K562 (cell line): Measurements from ENCODE around the gene NOTCH1. TPM values are rescaled to one million over a fixed set of nuclear protein-coding genes. Genes with fewer than 3 reads are reported as not detected.

ENCODE experiments used
- ATAC-seq: fragments of 200-7000 bp; cut with Tn5 transposase; 3 replicates; pipeline ENCODE4 v1.9.1; 2020; ENCODE audit warnings: moderate library complexity
- BruUV-seq: library from RNA; stranded (reverse); fragments of 400-500 nt; replicated peaks from 2 replicates; lab custom pipeline; 2021; lab: Mats Ljungman, UMichigan
- CTCF ChIA-PET: fragments of 300-600 bp; formaldehyde crosslinking; extraction: SDS; loops from one replicate; lab custom pipeline; 2021; ENCODE audit warnings: low intra/inter-chr PET ratio; lab: Yijun Ruan, JAX
- POLR2A ChIA-PET: fragments of 300-600, 350-650 bp; sonication (Branson Sonifier 250); formaldehyde crosslinking; extraction: SDS; loops from one replicate; lab custom pipeline; 2021; ENCODE audit warnings: antibody characterized with exemption, inconsistent platforms; lab: Yijun Ruan, JAX
- DNase-seq, 4 experiments: peaks; one replicate each; pipeline versions ENCODE4 v3.0.0 to v3.0.0-alpha.2; 2011 to 2018; ENCODE audit warnings: low spot score in 3 of 4, mixed read lengths in 3 of 4; ENCODE audit errors: extremely low read depth in 1 of 4
- FAIRE-seq: peaks from 2 replicates; lab custom pipeline; 2011; peaks lifted over from hg19 to GRCh38; lab: Jason Lieb, UNC
- H2AFZ ChIP-seq: 2 replicates; pipeline ENCODE4 v1.6.0; 2011; ENCODE audit warnings: low read depth, low read length, control low read depth, inconsistent platforms
- H3K27ac ChIP-seq: fragments of 200-600 bp; 3 replicates; pipeline ENCODE4 v1.8.0; 2011; ENCODE audit warnings: low read depth, mild to moderate bottlenecking, control low read depth, inconsistent platforms, low read length, moderate library complexity, mixed read lengths; ENCODE audit errors: extremely low read depth
- H3K27me3 ChIP-seq, 2 experiments: fragments of 300-600 bp in 1 of 2; 2 replicates in 1 of 2; 3 replicates in 1 of 2; pipeline versions ENCODE4 v1.6.0 to v1.8.0; 2011; ENCODE audit warnings: inconsistent platforms in 2 of 2, low read length in 2 of 2, mild to moderate bottlenecking in 1 of 2, mixed read lengths in 1 of 2, moderate library complexity in 1 of 2; ENCODE audit not compliant: control insufficient read depth in 2 of 2, insufficient read depth in 2 of 2
- H3K36me3 ChIP-seq: fragments of 300-600 bp; 3 replicates; pipeline ENCODE4 v1.8.0; 2011; ENCODE audit warnings: mild to moderate bottlenecking, low read length, inconsistent platforms; ENCODE audit not compliant: control insufficient read depth, insufficient read depth
- H3K4me1 ChIP-seq, 2 experiments: fragments of 200-600 bp in 1 of 2; replicated peaks in 1 of 2; 2 replicates in 1 of 2; 3 replicates in 1 of 2; pipeline versions ENCODE4 v1.5.1 to v1.8.0; 2011; ENCODE audit warnings: inconsistent platforms in 2 of 2, low read length in 2 of 2, mild to moderate bottlenecking in 1 of 2, mixed read lengths in 1 of 2, moderate library complexity in 1 of 2; ENCODE audit not compliant: control insufficient read depth in 2 of 2, insufficient read depth in 2 of 2
- H3K4me2 ChIP-seq: 2 replicates; pipeline ENCODE4 v1.6.1; 2011; ENCODE audit warnings: low read length, control low read depth, inconsistent platforms, mixed read lengths; ENCODE audit not compliant: insufficient read depth
- H3K4me3 ChIP-seq: fragments of 200-600 bp; sonication (generic), shearing (Covaris generic); 2 replicates; pipeline ENCODE4 v1.5.1; 2016; ENCODE audit warnings: control low read depth, inconsistent platforms
- H3K79me2 ChIP-seq: fragments of 200-600 bp; 3 replicates; pipeline ENCODE4 v1.8.0; 2011; ENCODE audit warnings: low read length, inconsistent platforms; ENCODE audit not compliant: control insufficient read depth, insufficient read depth
- H3K9ac ChIP-seq, 2 experiments: 2 replicates each; pipeline versions ENCODE4 v1.6.0 to v1.6.1; 2011; ENCODE audit warnings: low read depth in 2 of 2, low read length in 2 of 2, control low read depth in 1 of 2, inconsistent platforms in 1 of 2, mild to moderate bottlenecking in 1 of 2, mixed read lengths in 1 of 2; ENCODE audit not compliant: insufficient read depth in 1 of 2
- H3K9me1 ChIP-seq: one replicate; pipeline ENCODE4 v1.6.0; 2011; ENCODE audit warnings: inconsistent platforms, mild to moderate bottlenecking, low read length, moderate library complexity; ENCODE audit not compliant: control insufficient read depth, insufficient read depth
- H3K9me3 ChIP-seq: replicated peaks from 2 replicates; pipeline ENCODE4 v1.5.1; 2011; ENCODE audit warnings: low read depth, low read length, inconsistent platforms; ENCODE audit not compliant: control insufficient read depth, insufficient read depth
- H4K20me1 ChIP-seq: replicated peaks from 2 replicates; pipeline ENCODE4 v1.6.1; 2011; ENCODE audit warnings: low read length, inconsistent platforms, mixed read lengths; ENCODE audit not compliant: control insufficient read depth, insufficient read depth
- KDM1A ChIP-seq, 2 experiments: fragments of 450-650 bp; IDR thresholded peaks; 2 replicates each; pipeline ENCODE4 v1.6.1; 2016; ENCODE audit warnings: mild to moderate bottlenecking in 2 of 2
- PML ChIP-seq: IDR thresholded peaks from 2 replicates; pipeline ENCODE4 v1.6.1; 2012; ENCODE audit warnings: low read length, inconsistent platforms
- POLR3G ChIP-seq: IDR thresholded peaks from 2 replicates; pipeline ENCODE4 v1.6.1; 2011; ENCODE audit not compliant: insufficient read length, insufficient replicate concordance; ENCODE audit errors: extremely low read depth
- SFPQ ChIP-seq: fragments of 200-400 bp; formaldehyde crosslinking; IDR thresholded peaks from 2 replicates; pipeline ENCODE4 v1.6.1; 2017; ENCODE audit warnings: mild to moderate bottlenecking, low read depth, low read length, moderate library complexity
- ZNF224 ChIP-seq: sonication (generic); formaldehyde crosslinking; IDR thresholded peaks from 2 replicates; pipeline ENCODE4 v1.8.0; 2022; ENCODE audit warnings: mild to moderate bottlenecking, missing genetic modification reagents
- WGBS: fragments of 100-300 bp; shearing (Covaris generic); methylation state at CpG from one replicate; pipeline ENCODE4 v1.1.6; 2016; ENCODE audit warnings: low coverage, mixed read lengths; ENCODE audit not compliant: insufficient coverage; ENCODE audit errors: missing lambda C conversion rate; 5-methylcytosine and 5-hydroxymethylcytosine counted together
- in situ Hi-C: fragments of 300-500 bp; cut with MboI; formaldehyde crosslinking; loops from 4 replicates; pipeline ENCODE4 v1.15.0; 2018; ENCODE audit warnings: inconsistent platforms, mixed read lengths
- intact Hi-C: fragments of 100-400 bp; cut with micrococcal nuclease; formaldehyde crosslinking; loops from 2 replicates; pipeline ENCODE4 v1.14.2; 2022
- polyA plus RNA-seq, 8 experiments: library from polyadenylated mRNA; depleted of rRNA in 4 of 8; stranded (reverse) in 5 of 8; unstranded in 3 of 8; fragments of >200 nt; fragmentation: Nextera tagmentation in 2 of 8; fragmentation: Illumina TruSeq in 1 of 8; extraction: Ambion mirVana in 2 of 8; extraction: Trizol in 1 of 8; gene quantifications; 2 replicates each; pipeline versions ENCODE4 v1.2.1 to v1.2.3, GENCODE V29; 2011 to 2014; ENCODE audit warnings: inconsistent platforms in 1 of 8, missing spikeins in 1 of 8
- total RNA-seq, 7 experiments: library from RNA; depleted of rRNA in 6 of 7; stranded (reverse); fragments of >200 nt in 6 of 7; fragmentation: Illumina TruSeq in 2 of 7; extraction: Trizol in 2 of 7; gene quantifications; 2 replicates each; pipeline versions ENCODE4 v1.2.1 to v1.2.3, GENCODE V29; 2011 to 2021; ENCODE audit warnings: low replicate concordance in 1 of 7
- TF ChIP-seq, protein P1 (sequence below), 2 experiments: fragments of 450-650 bp in 1 of 2; IDR thresholded peaks; 2 replicates each; pipeline ENCODE4 v1.6.1; 2011 to 2017; ENCODE audit warnings: low read depth in 2 of 2, antibody characterized with exemption in 1 of 2, borderline replicate concordance in 1 of 2, low read length in 1 of 2, mild to moderate bottlenecking in 1 of 2, mixed read lengths in 1 of 2; ENCODE audit not compliant: control insufficient read depth in 1 of 2

NOTCH1 gene
- total and polyA plus RNA-seq, 9 of the 15 experiments (the other 6 are each of a cell fraction or from before 2014, with no cell fraction given), result 0.03 to 31.4 (median 2.3) TPM

DNA sequence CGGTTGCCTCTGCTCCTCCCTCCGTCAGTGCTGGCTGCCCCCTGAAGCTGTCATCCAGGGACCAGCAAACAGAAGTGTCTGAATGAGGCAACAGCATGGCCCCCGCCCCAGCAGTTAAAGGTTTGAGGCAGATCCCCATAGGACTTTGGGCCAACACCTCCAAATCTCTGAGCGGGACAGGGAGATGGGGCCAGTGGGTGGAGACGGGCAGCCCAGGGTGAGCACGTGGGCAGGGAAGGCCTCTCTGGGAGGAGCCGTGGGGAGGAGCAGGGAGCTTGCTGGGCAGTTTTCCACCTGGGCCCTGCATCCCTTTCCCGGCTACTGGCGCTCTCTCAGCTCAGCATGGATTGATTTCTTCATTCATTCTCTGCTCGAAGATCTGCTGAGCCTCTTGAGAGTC lies 39.1 kb upstream of the NOTCH1 start:
- Histone ChIP-seq H3K9me3 (no peaks in the 10 kb centered on the region), H3K4me2 (no peak overlapping the region), H3K4me3 (no peak overlapping the region), H2AFZ (no peak overlapping the region), H3K79me2 (no peaks in the 10 kb centered on the region), H4K20me1 (no peaks in the 10 kb centered on the region), H3K9ac (no peak overlapping the region), H3K4me1 (peaks cover 28 to 75% of the 10 kb centered on the region in 2 experiments), H3K36me3 (no peaks in the 10 kb centered on the region), H3K27me3 (peaks cover 0 to 4% of the 10 kb centered on the region in 2 experiments; a peak in 1 of 5 replicates), H3K9me1 (no peaks in the 10 kb centered on the region), H3K27ac (no peak overlapping the region)
- 46% methylated on average over 10 of the region's 10 CpGs for WGBS
- BruUV-seq, result no TSS peak
- in situ Hi-C loops, result no loop called here
- ChIA-PET POLR2A (interaction anchor here (1.4 kb wide), 1 partner anchor 45 kb away, joined by 4 read pairs; no protein-coding TSS in a partner anchor), CTCF (no interaction called here)
- no peak for ATAC-seq
- no peak for FAIRE-seq
- TF ChIP-seq ZNF224 (CRISPR knock-in tag) (no peak), POLR3G (no peak), SFPQ (no peak), KDM1A (IDR thresholded peaks at IDR 0.05) (peak in 1 of 2 experiments; percentile 0; a peak in 1 of 4 replicates), PML (no peak)
- TF ChIP-seq, protein P1, sequence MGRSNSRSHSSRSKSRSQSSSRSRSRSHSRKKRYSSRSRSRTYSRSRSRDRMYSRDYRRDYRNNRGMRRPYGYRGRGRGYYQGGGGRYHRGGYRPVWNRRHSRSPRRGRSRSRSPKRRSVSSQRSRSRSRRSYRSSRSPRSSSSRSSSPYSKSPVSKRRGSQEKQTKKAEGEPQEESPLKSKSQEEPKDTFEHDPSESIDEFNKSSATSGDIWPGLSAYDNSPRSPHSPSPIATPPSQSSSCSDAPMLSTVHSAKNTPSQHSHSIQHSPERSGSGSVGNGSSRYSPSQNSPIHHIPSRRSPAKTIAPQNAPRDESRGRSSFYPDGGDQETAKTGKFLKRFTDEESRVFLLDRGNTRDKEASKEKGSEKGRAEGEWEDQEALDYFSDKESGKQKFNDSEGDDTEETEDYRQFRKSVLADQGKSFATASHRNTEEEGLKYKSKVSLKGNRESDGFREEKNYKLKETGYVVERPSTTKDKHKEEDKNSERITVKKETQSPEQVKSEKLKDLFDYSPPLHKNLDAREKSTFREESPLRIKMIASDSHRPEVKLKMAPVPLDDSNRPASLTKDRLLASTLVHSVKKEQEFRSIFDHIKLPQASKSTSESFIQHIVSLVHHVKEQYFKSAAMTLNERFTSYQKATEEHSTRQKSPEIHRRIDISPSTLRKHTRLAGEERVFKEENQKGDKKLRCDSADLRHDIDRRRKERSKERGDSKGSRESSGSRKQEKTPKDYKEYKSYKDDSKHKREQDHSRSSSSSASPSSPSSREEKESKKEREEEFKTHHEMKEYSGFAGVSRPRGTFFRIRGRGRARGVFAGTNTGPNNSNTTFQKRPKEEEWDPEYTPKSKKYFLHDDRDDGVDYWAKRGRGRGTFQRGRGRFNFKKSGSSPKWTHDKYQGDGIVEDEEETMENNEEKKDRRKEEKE (IDR thresholded peaks at IDR 0.05; ENCODE audit: borderline replicate concordance in 1 of 2, control insufficient read depth in 1 of 2, low read depth in 2 of 2, low read length in 1 of 2), result no peak
- intact Hi-C loops, result no loop called here
- DNase-seq, result no peak
